A375 (cell line): ENCODE results near the gene ANKRD61. TPM values are rescaled to one million over a fixed set of nuclear protein-coding genes. Genes with fewer than 3 reads are reported as not detected.

Experiments used
- small RNA-seq: library from RNA; depleted of rRNA; stranded (forward); fragments of <200 nt; gene quantifications from one replicate; pipeline ENCODE3, GENCODE V24; 2014
- total RNA-seq: library from RNA; depleted of rRNA; stranded (reverse); fragments of >200 nt; shearing (Covaris generic); gene quantifications from 2 replicates; pipeline ENCODE4 v1.2.3, GENCODE V29; 2014; rRNA removed

Gene ANKRD61
- total RNA-seq: 0.19 TPM in 1 of 2 replicates, not detected in the other

GRCh38 chr7:6030988-6031387 is at the start of gene ANKRD61:
TSS of gene ANKRD61 (plus strand) at chr7:6031376. CDS start at chr7:6031376, 0 bp downstream.

DNA sequence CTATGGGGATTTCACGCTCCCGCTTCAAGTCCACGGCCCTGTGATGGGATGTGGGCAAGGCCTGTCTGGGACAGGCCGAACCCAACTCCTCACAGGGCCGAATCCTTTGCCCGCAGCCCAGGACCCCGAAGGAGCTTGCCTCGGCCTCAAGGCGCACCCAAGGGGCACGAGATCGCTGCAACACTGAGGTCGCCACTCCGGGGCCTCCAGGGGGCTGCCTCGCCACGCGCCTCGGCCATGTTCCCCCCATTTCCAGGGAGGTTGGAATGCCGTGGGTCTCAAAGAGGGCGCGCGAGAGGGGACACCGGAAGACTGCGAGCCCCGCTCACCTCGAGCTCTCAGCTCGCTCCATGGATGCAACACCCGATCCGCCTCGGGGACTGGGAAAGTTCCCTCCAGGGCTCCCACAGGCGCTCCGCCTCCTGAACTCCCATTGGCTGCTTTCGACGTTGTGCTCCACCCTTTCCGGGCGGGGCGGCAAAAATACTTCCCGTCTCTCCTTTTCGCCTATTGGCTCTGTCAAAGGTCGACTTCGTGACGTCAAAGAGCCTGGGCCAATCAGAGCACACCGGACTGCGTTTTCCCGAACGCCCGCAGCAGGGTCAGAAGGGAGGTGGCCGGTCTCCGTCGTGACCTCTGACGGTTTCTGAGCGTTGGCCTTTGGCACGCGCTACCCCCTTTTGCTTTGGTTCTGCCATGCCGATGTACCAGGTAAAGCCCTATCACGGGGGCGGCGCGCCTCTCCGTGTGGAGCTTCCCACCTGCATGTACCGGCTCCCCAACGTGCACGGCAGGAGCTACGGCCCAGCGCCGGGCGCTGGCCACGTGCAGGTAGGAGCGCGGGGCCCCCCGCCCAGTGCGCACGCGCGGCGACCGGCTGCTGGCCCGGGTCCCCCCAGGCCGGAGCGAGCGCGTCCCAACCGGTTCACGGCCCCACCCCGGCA is 22.2 kb upstream of the ANKRD61 start, which contains the start of the genes AIMP2 and PMS2:
TSS of gene AIMP2 (plus strand) at position 605 of the 944 bp plus-strand sequence. CDS start at position 697, 92 bp downstream.
TSS of gene PMS2 (minus strand) at position 382 of the 944 bp plus-strand sequence. CDS start at position 352, 30 bp downstream.

Small RNA genes within 50 kb of the gene (small RNA-seq; reads per million reads assigned to genes)
- not detected for gene RF00019
- not detected for gene RNU6-218P
- 2.5 reads per million, percentile 77 among the genes with 10 or more reads in this experiment for gene SNORA80D

Other genes starting within 250 kb of the ANKRD61 start
- gene RNF216, start 249.7 kb upstream of the ANKRD61 start, total RNA-seq: 26.2 and 27.3 TPM in 2 replicates
- gene OCM, start 150.6 kb upstream of the ANKRD61 start, total RNA-seq: not detected in 2 replicates
- 64.5 and 79.2 TPM in 2 replicates for gene CCZ1, start 132.6 kb upstream of the ANKRD61 start, total RNA-seq
- gene RSPH10B, start 60.7 kb upstream of the ANKRD61 start, total RNA-seq: 0.11 TPM in 1 of 2 replicates, not detected in the other
- gene PMS2, start 22.3 kb upstream of the ANKRD61 start, total RNA-seq: 19.9 and 20.4 TPM in 2 replicates
- 65.5 and 67.9 TPM in 2 replicates for gene AIMP2, start 22.1 kb upstream of the ANKRD61 start, total RNA-seq
- gene EIF2AK1, start 27.8 kb downstream of the ANKRD61 start, total RNA-seq: 112 and 141 TPM in 2 replicates
- 6.4 and 6.6 TPM in 2 replicates for gene USP42, start 73.6 kb downstream of the ANKRD61 start, total RNA-seq
- 30.8 and 33.5 TPM in 2 replicates for gene CYTH3, start 241.2 kb downstream of the ANKRD61 start, total RNA-seq